Gastroesophageal sphincter (tissue), 4 donors: ENCODE results near the gene TNRC6B. TPM values are rescaled to one million over a fixed set of nuclear protein-coding genes. Genes with fewer than 3 reads are reported as not detected.

Experiments used
- ATAC-seq: fragments of 150-250 bp; one replicate; pipeline ENCODE4 v1.9.1; 2016; ENCODE audit warnings: mild to moderate bottlenecking, moderate library complexity
- H3K27ac ChIP-seq, 4 donors: fragments of 200-600 bp; sonication (generic) in 3 of 4; 1 replicate in 3 of 4; 2 replicates in 1 of 4; pipeline ENCODE4 v1.5.1; 2016 to 2019
- H3K27me3 ChIP-seq: fragments of 200-600 bp; sonication (generic); one replicate; pipeline ENCODE4 v1.5.1; 2019
- H3K36me3 ChIP-seq, 2 donors: fragments of 200-600 bp; sonication (generic); one replicate each; pipeline ENCODE4 v1.5.1; 2019; ENCODE audit warnings: control low read depth in 1 of 2
- H3K4me1 ChIP-seq, 3 donors: fragments of 200-600 bp; sonication (generic); 1 replicate in 2 of 3; 2 replicates in 1 of 3; pipeline ENCODE4 v1.5.1; 2016 to 2019; ENCODE audit warnings: control low read depth in 2 of 3
- H3K4me3 ChIP-seq, 2 donors: fragments of 200-600 bp; sonication (generic); one replicate each; pipeline ENCODE4 v1.5.1; 2019; ENCODE audit warnings: mild to moderate bottlenecking in 1 of 2, moderate library complexity in 1 of 2
- H3K9me3 ChIP-seq, 3 donors: fragments of 200-600 bp; sonication (generic); one replicate each; pipeline ENCODE4 v1.5.1; 2017 to 2019; ENCODE audit warnings: control low read depth in 2 of 3
- EP300 ChIP-seq: sonication (generic); formaldehyde crosslinking; IDR thresholded peaks from one replicate; pipeline ENCODE4 v1.6.1; 2017; ENCODE audit warnings: antibody characterized with exemption, mild to moderate bottlenecking
- POLR2A ChIP-seq, 2 donors: fragments of 450-650 bp; IDR thresholded peaks; one replicate each; pipeline ENCODE4 v1.6.1; 2017; ENCODE audit warnings: antibody characterized with exemption in 2 of 2, mild to moderate bottlenecking in 2 of 2, moderate library complexity in 1 of 2
- POLR2AphosphoS5 ChIP-seq: sonication (generic); formaldehyde crosslinking; IDR thresholded peaks from one replicate; pipeline ENCODE4 v1.6.1; 2017; ENCODE audit warnings: antibody characterized with exemption
- WGBS, 2 donors: methylation state at CpG; one replicate each; pipeline ENCODE4 v1.1.5; 2018; ENCODE audit warnings: low coverage in 1 of 2; 5-methylcytosine and 5-hydroxymethylcytosine counted together
- total RNA-seq, 4 donors: library from RNA; depleted of rRNA; stranded (reverse); fragments of >200 nt; gene quantifications; one replicate each; pipeline ENCODE4 v1.1.0, GENCODE V29; 2016
- TF ChIP-seq, protein P1 (sequence below), 4 experiments: fragments of 200-600 bp in 2 of 4; fragments of 450-650 bp in 2 of 4; sonication (generic) in 1 of 4; IDR thresholded peaks; one replicate each; pipeline ENCODE4 v1.5.1; 2017 to 2019; ENCODE audit warnings: antibody characterized with exemption in 4 of 4, mild to moderate bottlenecking in 2 of 4, moderate library complexity in 2 of 4

The TNRC6B gene
- total RNA-seq, 4 donors from 2014 or later, result 32.4 to 71.2 (median 60.7) TPM

DNA sequence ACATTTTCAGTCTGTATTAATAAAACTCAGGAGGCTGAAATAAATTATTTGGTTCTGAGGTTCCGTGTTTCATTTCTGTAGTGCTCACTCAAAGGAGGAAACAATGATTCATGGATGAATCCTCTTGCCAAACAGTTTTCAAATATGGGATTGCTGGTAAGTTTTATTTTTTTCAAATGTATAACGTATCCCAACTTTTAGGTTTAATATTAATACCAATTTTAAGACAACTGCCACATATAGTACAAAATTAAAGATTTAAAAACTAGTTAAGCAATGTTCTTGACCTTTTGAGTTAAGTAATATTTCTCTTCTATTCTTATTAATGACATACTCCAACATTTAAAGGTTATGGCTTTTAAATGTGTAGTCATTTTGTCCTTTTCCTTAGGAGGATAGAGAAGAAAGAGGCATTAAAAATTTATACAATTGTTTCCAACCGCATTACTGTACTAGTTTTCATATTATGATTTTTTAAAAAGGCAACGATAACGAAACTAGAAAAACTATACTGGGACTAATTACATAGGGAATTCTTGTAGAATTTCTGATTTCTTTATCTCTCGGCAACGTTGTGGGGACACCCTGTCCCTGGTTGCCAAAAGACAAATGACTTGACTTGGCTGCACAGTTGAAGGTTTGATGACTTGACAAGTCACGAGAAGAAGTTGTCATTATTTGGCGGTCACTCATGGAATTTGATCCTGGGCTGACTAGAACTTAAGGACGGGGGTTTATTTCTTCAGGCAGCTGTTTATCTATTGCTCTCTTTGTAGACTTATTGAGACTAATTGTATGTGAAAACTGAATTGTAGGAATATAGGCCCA, 99.5 kb downstream of the TNRC6B start:
- peaks cover 0 to 64% of the 10 kb centered on the region in 2 donors for H3K36me3 ChIP-seq
- 16 to 21% methylated on average over 10 of the region's 10 CpGs for WGBS, 2 donors
- ATAC-seq, result peak; percentile 55
- TF ChIP-seq EP300 (no peak), POLR2AphosphoS5 (peak; percentile 54)
- peak overlapping the region; percentile 46 to 50 for H3K4me3 ChIP-seq
- H3K9me3 ChIP-seq, result no peaks in the 10 kb centered on the region
- peaks cover 0 to 50% (median 10%) of the 10 kb centered on the region in 3 donors for H3K4me1 ChIP-seq
- no peaks in the 10 kb centered on the region for H3K27me3 ChIP-seq
- H3K27ac ChIP-seq, result peak overlapping the region; percentile 85 to 97 (median 88)

DNA sequence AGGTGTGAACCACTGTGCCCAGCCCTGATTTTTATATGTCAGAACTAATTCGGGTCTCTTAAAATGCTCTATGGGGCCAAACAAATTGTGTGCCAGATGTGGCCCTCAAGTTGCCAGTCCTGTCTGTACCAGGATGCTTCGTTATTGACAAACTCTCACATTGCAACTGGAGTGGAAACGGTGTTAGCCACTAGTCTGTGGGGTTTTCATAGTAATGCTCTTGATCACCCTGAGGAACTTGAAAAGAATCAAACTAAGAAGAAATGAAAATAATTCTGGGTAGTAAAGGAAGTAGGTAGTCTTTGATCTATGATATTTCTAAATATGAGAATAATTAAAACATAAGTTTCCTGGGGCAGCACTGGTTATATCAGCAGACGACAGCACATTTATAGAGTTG, 101.3 kb downstream of the TNRC6B start:
- ATAC-seq, result no peak

DNA sequence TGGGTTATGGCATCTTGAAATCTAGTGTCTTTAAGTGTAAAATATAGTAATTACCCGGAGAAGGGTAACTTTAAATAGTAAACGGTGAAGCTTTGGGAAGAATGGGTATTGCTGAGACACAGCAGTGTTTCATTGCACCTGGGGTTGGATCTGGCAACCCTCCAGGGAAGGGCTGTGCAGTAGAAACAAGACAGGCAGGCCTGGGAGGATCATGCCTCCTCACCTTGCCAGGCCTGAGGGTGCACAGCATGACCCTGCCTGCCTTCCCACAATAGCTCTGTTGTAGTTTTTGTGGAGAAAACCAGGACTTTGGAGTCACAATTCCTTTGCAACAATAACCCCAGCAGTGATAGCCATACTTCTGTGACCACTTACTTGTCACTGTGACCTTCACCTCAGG, 104.0 kb downstream of the TNRC6B start:
- Histone ChIP-seq H3K4me3 (no peak overlapping the region), H3K27ac (no peak overlapping the region), H3K27me3 (no peaks in the 10 kb centered on the region), H3K4me1 (peaks cover 0 to 16% (median 3%) of the 10 kb centered on the region in 3 donors), H3K36me3 (peaks cover 0 to 64% of the 10 kb centered on the region in 2 donors), H3K9me3 (no peaks in the 10 kb centered on the region)
- WGBS, 2 donors, result 60 to 82% methylated on average over 1 to 2 of the region's 2 CpGs
- ATAC-seq, result no peak
- TF ChIP-seq, protein P1, sequence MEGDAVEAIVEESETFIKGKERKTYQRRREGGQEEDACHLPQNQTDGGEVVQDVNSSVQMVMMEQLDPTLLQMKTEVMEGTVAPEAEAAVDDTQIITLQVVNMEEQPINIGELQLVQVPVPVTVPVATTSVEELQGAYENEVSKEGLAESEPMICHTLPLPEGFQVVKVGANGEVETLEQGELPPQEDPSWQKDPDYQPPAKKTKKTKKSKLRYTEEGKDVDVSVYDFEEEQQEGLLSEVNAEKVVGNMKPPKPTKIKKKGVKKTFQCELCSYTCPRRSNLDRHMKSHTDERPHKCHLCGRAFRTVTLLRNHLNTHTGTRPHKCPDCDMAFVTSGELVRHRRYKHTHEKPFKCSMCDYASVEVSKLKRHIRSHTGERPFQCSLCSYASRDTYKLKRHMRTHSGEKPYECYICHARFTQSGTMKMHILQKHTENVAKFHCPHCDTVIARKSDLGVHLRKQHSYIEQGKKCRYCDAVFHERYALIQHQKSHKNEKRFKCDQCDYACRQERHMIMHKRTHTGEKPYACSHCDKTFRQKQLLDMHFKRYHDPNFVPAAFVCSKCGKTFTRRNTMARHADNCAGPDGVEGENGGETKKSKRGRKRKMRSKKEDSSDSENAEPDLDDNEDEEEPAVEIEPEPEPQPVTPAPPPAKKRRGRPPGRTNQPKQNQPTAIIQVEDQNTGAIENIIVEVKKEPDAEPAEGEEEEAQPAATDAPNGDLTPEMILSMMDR (IDR thresholded peaks at IDR 0.05), result no peak
- no peak for TF ChIP-seq POLR2A (IDR thresholded peaks at IDR 0.05)
- no peak for TF ChIP-seq POLR2AphosphoS5
- TF ChIP-seq EP300, result no peak

More for the DNA sequence above, 101.3 kb downstream of the TNRC6B start:
- peaks cover 0 to 53% of the 10 kb centered on the region in 2 donors for H3K36me3 ChIP-seq
- H3K9me3 ChIP-seq, result no peaks in the 10 kb centered on the region
- 93 to 95% methylated on average over 4 of the region's 4 CpGs for WGBS, 2 donors
- no peaks in the 10 kb centered on the region for H3K27me3 ChIP-seq
- peaks cover 0 to 34% (median 10%) of the 10 kb centered on the region in 3 donors for H3K4me1 ChIP-seq
- TF ChIP-seq POLR2A (IDR thresholded peaks at IDR 0.05), result no peak
- TF ChIP-seq, protein P1 (IDR thresholded peaks at IDR 0.05), result no peak
- no peak for TF ChIP-seq EP300
- no peak for TF ChIP-seq POLR2AphosphoS5
- H3K27ac ChIP-seq, result peak overlapping the region in 2 of 4 donors; percentile 86 to 89
- no peak overlapping the region for H3K4me3 ChIP-seq

DNA sequence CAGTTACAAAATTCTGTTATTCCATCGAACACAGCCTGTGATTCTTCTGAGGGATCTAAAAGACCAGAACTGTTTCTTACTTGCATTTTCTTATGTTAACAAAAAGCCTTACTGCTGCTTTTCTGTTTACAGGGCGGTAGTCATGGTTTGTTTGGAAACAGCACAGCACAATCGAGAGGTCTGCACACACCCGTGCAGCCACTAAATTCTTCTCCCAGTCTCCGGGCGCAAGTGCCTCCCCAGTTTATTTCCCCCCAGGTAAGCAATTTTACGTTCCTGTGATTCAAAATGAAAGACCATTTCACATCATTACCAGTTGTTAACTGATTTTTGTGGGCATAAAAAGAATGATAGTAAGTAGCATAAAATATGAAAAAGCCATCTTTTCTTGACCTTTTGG, 107.8 kb downstream of the TNRC6B start:
- H3K9me3 ChIP-seq, result no peaks in the 10 kb centered on the region
- no peaks in the 10 kb centered on the region for H3K27me3 ChIP-seq
- ATAC-seq, result no peak
- no peak overlapping the region for H3K4me3 ChIP-seq
- TF ChIP-seq POLR2A (IDR thresholded peaks at IDR 0.05) (no peak), POLR2AphosphoS5 (no peak), EP300 (no peak)
- TF ChIP-seq, protein P1 (IDR thresholded peaks at IDR 0.05), result no peak
- peaks cover 0 to 77% of the 10 kb centered on the region in 2 donors for H3K36me3 ChIP-seq
- whole genome bisulfite sequencing, 2 donors, result 71 to 81% methylated on average over 5 to 6 of the region's 7 CpGs
- H3K4me1 ChIP-seq, result no peaks in the 10 kb centered on the region
- H3K27ac ChIP-seq, result no peak overlapping the region

DNA sequence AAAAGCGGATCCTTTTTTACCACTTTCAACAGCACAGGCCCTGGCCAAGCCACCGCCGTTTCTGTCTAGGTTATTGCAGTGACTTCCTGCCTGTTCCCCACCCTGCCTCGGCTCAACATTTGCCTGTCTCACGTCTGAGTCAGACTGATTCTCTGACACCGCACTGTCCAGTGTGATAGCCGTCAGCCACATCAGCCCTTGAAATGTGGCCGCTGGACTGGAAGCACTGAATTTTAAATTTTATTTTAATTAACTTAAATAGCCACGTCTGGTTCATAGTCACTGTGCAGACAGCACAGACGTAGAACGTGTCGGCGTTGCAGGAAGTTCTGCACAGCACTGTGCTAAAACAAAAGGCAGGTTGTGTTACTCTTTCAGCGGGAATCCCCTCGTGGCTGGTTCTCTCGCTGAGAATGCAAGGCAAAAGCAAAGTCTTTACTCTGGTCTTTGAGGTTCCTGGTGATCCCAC, 112.3 kb downstream of the TNRC6B start:
- H3K27ac ChIP-seq, result no peak overlapping the region
- TF ChIP-seq POLR2AphosphoS5, result no peak
- no peak for TF ChIP-seq EP300
- no peak for TF ChIP-seq POLR2A (IDR thresholded peaks at IDR 0.05)
- TF ChIP-seq, protein P1 (IDR thresholded peaks at IDR 0.05), result no peak
- no peaks in the 10 kb centered on the region for H3K9me3 ChIP-seq
- no peak overlapping the region for H3K4me3 ChIP-seq
- H3K27me3 ChIP-seq, result no peaks in the 10 kb centered on the region
- no peaks in the 10 kb centered on the region for H3K4me1 ChIP-seq
- H3K36me3 ChIP-seq, result peaks cover 0 to 97% of the 10 kb centered on the region in 2 donors
- ATAC-seq, result no peak
- WGBS, 2 donors, result 77 to 79% methylated on average over 12 to 15 of the region's 16 CpGs
